ENCODE results near the gene CIT.

Gene CIT

DNA sequence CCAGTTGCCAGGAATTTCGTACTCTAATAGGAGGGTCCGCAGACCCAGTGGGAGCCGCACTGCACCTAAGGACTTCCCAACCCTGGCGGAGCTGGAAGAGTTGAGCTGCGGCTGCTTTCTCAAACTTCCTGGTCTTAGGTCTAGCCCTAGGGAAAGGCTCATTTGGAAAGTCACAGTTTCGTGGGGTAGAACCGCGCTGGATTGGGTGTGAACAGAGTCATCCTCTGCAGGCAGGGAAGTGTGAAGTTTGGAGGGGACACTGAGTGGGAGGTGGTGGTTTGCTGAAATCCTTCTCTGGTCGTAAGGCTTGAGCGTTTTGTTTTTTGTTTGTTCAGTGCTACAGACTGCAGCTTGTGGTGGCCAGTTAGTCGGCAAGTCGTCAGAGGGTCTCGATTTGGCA lies 190.3 kb downstream of the CIT start:
- no peak overlapping the region for H3K4me3 ChIP-seq (ENCODE audit: low read depth, low read length)
- DNase-seq (ENCODE audit: low read depth) = no peak

DNA sequence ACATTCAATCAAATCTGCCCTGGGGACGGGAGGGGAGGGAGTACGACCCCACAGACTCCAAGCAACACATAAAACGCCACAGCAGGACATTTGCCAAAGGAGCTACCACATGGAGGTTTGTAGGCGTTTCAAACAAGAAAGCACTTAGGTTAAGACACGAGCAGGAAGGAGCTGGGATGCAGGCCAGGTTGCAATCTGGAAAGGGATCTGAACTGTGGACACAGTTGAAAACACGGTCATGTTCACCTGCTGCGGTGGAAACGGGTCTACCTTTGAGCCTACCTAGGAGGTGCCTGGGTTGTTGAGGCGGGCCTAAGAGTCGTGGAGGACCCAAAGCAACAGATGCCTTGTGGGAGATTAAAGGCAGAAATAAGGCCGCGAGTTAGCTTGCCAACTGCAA lies 190.8 kb downstream of the CIT start:
- DNase-seq (ENCODE audit: low read depth) = no peak
- no peak overlapping the region for H3K4me3 ChIP-seq (ENCODE audit: low read depth, low read length)

DNA sequence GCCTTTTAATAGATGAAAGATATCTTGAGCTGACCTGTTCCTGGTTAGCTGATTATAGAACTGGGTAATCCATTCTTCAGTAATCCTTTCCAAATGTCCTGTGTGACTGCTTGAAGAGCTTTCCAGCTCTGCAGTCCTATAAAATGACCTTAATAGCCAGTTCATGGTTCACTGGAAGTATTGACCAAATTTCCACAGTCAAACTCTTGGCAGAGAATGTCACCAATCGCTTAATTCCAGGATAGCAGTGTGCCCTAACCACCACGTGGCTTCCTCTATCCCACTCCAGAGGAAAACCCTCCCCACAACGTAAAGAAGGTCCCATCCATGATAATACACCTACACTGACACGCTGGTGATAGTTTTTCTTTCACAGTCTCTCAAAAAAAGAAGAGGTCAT lies 191.7 kb downstream of the CIT start:
- no peak for DNase-seq (ENCODE audit: low read depth)
- no peak overlapping the region for H3K4me3 ChIP-seq (ENCODE audit: low read depth, low read length)

DNA sequence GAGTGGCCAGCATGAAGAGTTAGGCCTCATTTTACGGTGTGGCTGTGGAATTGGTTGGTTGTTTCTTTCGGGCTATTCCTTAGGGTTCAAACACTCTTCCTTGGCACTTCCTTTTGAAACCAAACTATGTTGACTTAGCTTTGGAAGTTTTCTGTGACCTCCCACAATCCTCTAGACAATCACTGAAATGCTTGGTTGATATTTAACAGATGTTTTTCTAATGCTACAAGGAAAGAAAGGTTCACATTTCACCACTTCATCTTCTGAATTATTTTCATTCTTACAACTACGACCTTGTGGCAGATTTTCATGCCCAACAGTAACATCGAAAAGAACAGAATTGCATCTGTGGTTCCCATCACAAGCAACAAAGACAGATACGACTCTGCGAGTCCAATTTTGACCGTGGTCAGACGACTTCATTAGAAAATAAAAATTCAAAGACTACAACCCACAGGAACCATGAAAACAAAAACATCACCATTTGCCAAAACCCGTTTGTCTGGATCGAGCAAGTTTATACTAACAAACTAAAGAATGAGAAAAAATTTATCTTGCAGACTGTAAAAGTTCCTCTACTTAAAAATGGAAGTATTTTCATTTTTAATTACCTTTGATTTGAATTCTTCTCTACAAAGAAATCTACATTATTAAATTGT lies 192.3 kb downstream of the CIT start:
- no peak overlapping the region for H3K4me3 ChIP-seq (ENCODE audit: low read depth, low read length)
- DNase-seq (ENCODE audit: low read depth) = no peak

DNA sequence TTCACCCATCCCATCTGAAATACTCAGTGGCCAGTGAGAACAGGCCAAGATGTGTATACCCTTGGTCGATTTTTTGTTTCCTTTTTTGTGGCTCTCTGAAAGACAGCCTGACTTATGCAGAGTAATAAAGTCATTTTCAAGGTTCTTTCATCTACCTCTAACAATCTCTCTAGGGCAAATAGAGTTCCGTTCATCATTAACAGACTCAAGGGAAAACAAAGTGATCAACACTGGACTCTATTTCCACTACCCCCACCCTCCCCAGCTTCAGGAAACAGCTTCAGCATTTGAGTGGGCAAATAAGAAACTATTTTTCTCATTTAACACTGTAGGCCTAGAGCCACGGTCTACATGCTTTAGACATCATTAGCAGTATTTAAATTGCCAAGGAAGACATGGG lies 193.3 kb downstream of the CIT start:
- DNase-seq (ENCODE audit: low read depth) = no peak
- no peak overlapping the region for H3K4me3 ChIP-seq (ENCODE audit: low read depth, low read length)

DNA sequence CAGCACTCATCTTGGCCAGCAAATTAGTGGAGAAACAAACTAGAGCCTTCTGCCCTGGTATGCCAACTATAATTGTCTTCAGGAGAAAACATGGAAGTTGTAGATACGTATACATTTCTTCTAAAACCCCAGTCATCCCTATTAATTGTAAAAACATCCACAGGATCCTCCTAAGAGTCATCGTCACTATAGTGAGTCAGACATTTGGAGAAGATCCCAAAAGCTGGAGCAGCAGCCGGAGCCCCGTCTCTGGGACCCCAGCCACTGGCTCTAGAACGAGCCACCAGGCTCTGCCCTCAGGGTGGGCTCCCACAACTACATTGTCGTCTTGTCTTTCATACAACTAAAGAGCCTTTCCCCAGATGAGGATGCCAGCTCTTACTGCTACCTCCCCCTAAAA lies 193.7 kb downstream of the CIT start:
- no peak overlapping the region for H3K4me3 ChIP-seq (ENCODE audit: low read depth, low read length)
- DNase-seq (ENCODE audit: low read depth) = no peak

DNA sequence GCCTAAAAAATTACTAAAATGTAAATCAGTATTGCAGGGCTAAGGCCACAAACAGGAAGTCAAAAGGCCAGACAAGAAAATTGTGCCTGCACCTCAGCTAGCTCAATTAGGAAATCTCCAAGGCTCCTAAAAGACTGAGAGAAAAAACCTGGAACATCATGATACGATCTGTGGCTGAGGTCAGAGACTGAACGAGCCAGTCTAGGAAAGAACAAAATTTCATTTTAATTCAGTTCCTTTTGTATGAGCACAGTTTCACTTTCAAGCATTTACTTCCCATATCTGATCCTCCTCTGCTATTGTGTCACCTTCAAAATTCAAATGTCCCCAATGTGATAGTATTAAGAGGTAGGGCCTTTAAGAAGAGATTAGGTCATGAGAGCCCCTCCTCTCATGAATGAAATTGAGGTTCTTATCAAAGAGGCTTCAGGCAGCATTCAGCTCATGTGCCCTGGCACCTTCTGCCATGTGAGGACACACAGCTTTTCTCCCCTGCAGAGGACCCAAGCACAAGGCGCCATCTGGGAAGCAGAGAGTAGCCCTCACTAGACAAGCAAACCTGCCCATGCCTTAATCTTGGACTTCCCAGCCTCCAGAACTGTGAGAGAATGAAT lies 194.4 kb downstream of the CIT start:
- no peak for DNase-seq (ENCODE audit: low read depth)
- no peak overlapping the region for H3K4me3 ChIP-seq (ENCODE audit: low read depth, low read length)

DNA sequence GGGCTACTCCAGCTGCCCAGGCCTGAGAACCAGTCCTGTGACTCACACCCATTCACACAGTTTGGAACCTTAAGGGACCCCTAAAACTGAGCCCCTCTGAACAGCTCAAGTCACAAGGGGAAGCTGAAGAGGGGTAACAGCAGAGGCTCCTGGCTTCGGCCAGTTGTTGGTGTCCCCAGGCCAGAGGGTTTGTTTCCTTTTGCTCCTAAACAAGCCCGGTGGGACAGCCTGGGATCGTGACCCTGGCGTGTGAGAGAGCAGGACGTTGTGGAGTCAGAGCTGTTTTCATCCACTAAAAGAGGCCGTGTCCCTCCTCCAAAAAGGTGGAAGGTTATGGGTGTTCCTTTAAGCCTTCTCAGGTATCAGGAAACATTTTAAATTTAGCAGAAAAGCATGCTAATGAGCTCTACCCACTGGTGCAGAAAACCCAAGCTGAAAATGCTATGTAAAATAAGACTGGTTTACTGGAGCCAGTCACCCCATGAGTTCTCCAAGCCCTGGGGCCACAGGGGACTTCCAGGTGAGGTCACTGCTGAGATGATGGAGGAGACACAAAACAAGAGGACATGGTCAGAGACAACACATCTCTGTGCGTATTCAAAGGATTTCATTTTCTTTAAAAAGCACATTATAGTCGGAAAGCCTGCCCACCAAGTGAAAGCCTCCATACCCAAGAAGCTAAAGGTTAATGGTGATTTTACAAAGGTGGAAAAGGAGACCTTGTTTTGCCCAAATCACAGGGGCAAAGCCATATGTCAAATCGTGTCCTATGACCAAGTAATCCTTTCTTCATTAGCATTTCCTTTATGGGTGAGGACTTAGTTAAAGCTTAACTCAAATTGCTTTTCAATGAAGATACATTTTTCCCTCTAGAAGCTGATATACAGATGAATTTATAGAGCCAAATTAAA lies 195.1 kb downstream of the CIT start:
- no peak for DNase-seq (ENCODE audit: low read depth)
- no peak overlapping the region for H3K4me3 ChIP-seq (ENCODE audit: low read depth, low read length)

DNA sequence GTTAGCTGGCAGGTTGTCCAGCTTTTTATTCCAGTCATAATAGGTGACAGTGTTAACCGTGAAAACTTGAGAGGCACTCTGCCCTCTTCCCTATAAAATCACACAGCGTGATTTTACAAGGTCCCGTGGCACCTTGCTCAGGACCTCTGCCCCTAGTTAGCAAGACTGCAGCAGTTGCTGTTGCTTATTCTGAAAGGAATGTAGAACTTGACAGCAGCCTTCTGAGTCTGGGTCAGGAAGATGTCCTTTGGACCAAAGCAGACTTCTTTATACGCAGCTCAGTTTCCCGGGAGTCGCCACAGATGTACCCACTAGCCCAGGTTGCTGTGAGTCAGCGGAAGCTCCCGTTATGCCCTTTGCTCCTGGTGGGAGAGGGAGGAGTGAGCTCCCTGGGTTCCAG lies 196.0 kb downstream of the CIT start:
- no peak overlapping the region for H3K4me3 ChIP-seq (ENCODE audit: low read depth, low read length)
- DNase-seq (ENCODE audit: low read depth) = no peak

DNA sequence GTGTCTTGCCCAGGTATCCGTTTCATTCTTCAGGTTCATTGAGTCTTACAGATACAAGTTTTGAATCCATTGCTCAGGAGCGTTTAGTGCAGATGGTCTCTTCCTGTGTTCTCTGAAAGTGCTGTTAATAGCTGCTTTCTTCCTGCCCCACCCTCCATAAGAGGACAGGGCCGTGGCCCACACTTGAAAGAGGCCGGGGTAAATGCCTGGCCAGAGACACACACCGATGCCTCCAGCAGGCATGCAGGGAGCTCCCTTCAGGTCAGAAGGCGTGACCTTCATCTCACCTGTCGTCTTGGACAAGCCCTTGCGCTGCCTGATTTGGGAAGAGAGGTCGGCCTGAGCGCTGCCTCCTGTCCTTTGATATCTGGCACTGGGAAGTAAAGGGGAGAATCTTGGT lies 197.6 kb downstream of the CIT start:
- DNase-seq (ENCODE audit: low read depth) = no peak
- no peak overlapping the region for H3K4me3 ChIP-seq (ENCODE audit: low read depth, low read length)

DNA sequence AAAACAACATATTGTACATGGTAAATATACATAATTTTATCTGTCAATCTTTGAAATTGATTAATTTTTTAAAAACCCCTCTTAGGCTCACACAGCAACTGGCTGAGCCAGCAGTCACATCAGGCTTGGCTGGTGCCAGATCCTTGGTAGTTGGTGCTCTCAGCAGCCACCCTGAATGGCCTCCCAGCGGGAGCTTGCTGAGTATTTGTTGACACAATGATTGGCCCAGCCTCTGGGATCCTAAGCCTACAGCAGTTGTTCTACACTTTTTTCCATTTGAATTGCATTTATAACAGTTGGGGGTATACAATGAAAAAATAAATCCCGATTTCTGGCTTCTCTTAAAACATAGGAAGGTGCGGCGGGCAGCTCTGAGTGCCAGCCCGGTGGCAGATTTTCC lies 198.0 kb downstream of the CIT start:
- H3K4me3 ChIP-seq (ENCODE audit: low read depth, low read length) = no peak overlapping the region
- DNase-seq (ENCODE audit: low read depth) = no peak

DNA sequence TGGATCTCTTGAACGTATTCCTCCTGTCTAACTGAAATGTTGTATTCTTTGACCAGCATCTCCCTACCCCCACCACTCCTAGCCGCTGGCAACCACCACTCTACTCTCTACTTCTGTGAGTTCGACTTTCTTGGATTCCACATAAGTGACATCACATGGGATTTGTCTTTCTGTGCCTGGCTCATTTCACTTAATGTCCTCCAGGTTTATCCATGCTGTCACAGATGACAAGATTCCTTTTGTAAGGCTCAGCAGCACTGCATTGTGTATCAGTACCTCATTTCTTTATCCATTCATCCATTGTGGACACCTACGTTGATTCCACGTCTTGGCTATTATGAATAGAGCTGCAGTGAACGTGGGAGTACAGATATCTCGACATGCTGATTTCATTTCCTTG lies 198.7 kb downstream of the CIT start:
- H3K4me3 ChIP-seq (ENCODE audit: low read depth, low read length) = no peak overlapping the region
- no peak for DNase-seq (ENCODE audit: low read depth)

DNA sequence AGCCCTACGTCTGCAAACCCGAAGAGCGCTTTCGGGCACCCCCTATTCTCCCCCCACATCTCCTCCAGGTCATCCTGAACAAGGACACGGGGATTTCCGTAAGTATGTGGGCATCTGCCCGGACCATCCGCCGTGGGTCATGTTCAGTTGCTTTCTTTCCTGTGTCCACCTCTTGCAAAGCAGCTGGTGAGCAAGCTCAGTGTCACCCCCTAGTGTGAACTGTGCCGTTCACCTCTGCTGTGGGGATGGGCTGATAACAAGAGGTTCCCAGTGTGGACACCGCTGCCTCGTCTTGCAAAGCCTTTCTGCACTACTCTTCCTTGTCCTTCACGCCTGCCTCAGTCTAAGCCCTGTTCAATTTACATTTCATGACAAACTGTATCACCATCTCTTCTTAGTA lies 200.5 kb downstream of the CIT start:
- DNase-seq (ENCODE audit: low read depth) = no peak

DNA sequence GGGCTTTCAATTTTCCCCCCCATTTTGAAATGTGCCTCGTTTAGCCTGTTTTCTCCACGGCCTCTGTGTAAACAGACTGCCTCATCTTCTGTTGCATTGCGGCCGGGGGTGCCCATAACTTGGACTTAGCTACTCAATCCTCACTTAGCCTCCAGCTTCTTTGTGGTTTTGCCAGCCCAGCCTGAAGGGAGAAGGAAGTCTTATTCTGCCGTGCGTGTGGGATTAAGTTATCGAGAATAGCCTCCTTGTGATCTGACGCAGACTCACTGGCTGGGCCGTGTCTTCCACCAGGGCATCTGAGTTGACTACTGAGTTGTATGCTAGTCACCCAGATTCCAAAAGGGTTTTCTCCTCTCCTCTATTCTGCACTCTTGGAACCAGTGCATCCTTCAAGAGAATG lies 201.1 kb downstream of the CIT start:
- DNase-seq (ENCODE audit: low read depth) = no peak
- H3K4me3 ChIP-seq (ENCODE audit: low read depth, low read length) = no peak overlapping the region

More for the DNA sequence above, 200.5 kb downstream of the CIT start:
- H3K4me3 ChIP-seq (ENCODE audit: low read depth, low read length) = no peak overlapping the region

DNA sequence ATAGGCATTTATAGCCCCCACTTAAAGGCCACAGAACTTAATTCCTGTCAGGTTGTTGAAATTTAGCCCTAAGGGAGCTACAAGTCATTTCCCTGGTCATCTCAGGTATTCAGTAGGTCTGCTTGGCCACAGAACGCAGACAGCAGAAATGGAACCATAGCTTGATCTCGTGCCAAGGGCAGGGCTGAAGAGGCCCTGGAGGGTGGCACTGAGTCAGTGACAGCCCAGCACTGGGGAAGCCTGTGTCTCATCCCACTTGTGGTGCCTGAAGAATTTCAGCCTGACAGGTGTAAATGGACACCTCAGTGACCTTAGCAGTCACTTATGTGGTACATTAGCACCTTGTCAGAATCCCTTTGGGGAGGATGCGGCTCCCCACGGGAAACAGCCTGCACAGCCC lies 202.6 kb downstream of the CIT start:
- no peak for DNase-seq (ENCODE audit: low read depth)
- H3K4me3 ChIP-seq (ENCODE audit: low read depth, low read length) = no peak overlapping the region

DNA sequence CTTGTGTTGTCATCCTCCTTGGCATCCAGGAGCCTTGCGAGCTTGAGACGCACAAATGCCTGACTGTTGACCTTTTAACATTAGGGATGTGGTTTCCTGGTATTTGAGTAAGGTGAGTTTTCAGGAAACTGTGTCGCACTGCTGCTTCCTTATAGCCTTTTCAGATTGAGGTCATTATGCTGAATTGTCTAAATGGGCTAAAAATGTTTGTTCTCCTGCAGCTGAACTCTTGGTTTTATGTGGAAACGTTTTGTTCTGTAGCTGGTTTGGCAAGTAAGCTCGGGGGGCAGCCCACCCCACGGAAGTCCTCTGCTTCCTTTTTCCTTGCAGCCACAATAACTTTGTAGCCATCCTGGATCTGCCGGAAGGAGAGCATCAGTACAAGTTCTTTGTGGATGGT lies 203.5 kb downstream of the CIT start:
- H3K4me3 ChIP-seq (ENCODE audit: low read depth, low read length) = no peak overlapping the region
- no peak for DNase-seq (ENCODE audit: low read depth)

DNA sequence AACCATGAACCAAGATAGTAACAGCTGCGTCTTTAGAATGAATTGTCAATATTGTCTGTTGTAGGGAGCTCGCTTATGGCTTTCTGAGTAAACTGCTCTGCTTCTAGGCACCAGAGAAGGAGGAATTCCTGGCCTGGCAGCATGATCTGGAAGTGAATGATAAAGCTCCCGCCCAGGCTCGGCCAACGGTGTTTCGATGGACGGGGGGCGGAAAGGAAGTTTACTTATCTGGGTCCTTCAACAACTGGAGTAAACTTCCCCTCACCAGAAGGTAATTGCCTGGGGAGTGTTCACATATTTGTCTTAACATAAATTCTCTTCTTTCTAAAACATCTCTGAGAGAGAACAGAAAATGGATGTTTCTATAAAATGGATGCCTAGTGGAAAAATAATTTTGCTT lies 204.9 kb downstream of the CIT start:
- no peak overlapping the region for H3K4me3 ChIP-seq (ENCODE audit: low read depth, low read length)
- DNase-seq (ENCODE audit: low read depth) = no peak

DNA sequence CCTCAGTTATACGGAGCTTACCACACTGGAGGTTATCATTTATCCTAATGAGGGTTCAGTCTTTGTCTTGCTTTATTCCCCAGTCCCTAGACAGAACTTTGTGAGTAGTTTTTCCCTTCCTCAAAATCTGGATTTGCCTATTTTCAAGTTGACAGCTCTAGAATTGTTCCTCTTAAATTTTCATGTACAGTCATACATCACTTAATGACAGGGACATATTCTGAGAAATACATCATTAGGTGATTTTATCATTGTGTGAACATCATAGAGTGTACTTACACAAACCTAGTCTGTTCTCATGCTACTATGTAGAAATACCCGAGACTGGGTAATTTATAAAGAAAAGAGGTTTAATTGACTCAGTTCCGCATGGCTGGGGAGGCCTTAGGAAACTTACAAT lies 206.1 kb downstream of the CIT start:
- no peak overlapping the region for H3K4me3 ChIP-seq (ENCODE audit: low read depth, low read length)
- DNase-seq (ENCODE audit: low read depth) = no peak

DNA sequence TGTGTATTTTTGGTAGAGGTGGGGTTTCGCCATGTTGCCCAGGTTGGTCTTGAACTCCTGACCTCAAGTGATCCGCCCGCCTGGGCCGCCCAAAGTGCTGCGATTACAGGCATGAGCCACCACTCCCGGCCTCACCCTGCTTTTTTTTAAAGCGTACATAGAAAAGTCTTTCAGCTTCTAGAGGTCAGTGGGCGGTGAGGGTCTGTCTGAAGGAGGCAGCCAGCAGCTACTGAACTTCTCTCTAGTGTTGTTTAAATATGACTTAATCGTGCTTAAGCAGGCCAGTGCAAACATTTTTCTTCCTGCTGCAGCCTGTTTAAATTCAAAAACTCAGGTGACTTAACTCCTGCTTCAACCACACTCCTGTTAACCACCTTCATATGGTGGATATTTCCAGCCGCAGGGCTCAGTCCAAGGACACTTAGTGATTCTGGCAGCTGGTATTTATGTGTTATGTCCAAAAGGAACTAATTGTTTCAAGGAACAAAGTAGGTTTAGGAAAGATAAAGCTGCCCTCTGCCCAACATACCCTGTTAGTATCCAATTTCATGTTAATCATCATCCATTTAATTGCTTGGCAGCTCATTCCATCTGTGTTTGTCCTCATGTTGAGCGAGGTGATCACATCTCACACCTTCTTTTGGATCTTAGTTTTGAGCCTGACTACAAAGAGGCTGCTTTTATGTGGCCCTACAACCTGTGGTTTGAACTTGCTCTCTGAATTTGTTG lies 207.2 kb downstream of the CIT start:
- DNase-seq (ENCODE audit: low read depth) = no peak

DNA sequence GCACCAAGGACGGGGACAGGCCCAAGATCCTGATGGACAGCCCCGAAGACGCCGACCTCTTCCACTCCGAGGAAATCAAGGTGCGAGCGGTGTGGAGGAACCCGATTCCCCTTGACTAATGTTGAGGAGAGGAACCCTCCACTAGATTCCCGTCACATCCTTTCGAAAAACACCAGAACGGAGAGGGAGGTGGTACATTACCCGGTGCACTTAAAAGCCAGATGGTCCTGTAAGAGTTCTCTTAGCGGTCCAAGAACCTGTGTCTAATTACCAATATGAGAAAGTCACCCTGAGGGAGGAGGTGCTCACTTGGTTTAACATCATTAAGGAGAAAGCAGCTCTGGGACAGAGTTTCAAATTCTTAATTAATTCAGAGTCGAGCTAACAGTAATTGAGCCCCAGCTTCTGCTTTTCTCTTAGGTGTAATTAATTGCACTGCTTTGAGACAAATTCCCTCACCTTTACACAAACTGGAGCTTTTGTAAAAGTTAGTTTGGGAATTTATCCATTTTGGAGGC lies 208.7 kb downstream of the CIT start:
- DNase-seq (ENCODE audit: low read depth) = no peak
- peak overlapping the region; percentile 98 for H3K4me3 ChIP-seq (ENCODE audit: low read depth, low read length)

More for the DNA sequence above, 207.2 kb downstream of the CIT start:
- H3K4me3 ChIP-seq (ENCODE audit: low read depth, low read length) = no peak overlapping the region
